ENCODE measurements around the gene TRIP6.
A peak's percentile ranks its signal among the peaks of the same experiment; 100 is the strongest.
"Not testable (repeated sequence)": the region's sequence is repeated elsewhere in the genome, so short reads cannot be mapped to it uniquely, and the experiment has no call there.

TRIP6 gene

DNA sequence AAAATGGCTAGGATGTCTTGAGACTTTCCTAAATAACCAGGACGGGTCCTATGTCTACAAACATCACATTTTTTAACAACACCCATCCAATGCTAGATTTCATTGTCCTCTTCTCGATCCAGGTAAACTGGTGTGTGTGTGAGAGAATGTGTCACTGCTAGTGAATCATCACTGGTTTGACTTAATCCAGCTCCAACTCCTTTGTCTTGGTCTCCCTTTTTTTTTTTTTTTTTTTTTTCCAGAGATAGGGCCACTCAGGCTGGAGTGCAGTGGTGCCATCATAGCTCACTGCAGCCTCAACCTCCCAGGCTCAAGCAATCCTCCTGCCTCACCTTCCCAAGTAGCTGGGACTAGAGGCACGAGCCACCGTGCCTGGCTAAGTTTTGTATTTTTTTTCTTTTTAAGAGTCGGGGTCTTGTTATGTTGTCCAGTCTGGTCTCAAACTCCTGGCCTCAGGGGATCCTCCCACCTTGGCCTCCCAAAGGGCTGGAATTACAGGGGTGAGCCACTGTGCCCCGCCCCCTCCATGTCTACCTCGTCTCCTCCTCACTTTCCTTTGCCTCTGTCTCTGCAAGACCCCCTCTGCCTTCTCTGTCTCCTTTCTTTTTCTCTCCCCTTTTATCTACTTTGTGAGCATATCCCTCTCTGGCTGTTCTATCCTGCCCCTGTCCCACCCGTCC is 24.5 kb downstream of the TRIP6 start:
- DNase-seq, result no peak

DNA sequence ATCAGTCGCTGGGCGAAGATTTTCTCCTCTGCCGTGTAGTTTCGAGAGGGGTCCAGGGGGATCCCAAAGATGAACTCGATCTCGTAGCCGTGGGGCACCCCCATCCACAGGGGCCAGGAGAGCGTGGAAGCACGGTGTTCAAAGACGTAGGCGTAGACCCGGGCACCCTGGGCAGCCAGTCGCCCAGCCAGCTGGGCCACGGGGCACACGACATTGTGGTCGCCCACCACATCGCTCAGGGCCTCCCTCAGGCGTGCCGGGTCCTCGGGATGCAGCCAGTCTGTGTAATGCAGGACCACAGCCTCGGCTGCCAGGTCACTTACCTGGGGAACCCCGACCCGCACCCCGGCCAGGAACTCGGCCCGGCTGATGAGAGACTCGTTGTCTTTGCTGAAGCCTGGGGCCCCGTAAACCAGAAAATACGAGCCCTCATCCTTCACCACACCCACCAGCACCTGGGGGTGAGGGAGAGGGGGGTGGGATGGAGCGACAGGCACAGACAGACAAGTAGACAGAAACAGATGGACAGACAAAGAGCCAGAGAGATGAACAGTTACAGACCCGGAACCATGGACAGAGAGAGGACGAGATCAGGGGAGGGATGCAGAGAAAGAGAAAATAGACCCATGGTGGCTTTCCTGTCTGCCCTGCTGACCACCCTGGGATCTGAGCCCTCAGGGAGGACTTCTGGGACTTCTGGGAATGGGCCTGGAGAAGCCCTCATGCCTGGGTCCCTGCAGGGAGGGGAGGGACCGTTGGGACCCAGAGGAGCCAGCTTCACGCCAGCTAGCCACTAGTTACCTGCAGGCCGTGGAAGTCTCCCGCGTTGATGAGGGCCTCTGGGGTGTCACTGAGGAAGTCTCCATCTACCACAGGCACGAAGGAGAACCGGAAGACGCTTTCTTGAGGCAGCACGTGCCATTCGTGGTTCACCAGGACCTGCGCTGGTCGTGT is 25.5 kb downstream of the TRIP6 start:
- no peak for DNase-seq

DNA sequence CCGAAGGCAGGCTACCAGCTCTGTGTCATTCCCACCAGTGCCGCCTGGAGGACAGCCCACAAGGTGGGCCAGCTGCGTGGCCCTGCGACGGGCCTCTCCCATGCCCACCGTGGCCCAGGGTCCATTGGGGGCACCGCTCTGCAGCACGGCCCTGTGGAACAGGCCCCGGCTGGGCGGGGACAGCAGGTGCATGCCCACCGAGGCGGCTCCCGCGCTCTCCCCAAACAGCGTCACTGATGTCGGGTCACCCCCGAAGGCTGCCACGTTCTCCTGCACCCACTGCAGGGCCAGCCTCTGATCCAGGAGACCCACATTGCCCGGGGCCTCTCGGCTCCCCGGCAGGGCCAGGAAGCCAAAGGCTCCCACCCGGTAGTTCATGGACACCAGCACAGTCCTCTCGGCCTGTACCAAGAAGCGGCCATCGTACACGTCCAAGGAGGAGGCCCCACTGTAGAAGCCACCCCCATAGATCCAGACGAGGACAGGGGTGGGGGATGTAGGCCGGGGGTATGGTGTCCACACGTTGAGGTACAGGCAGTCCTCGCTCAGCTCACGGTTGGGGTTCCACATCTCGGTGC is 26.2 kb downstream of the TRIP6 start:
- DNase-seq, result no peak

DNA sequence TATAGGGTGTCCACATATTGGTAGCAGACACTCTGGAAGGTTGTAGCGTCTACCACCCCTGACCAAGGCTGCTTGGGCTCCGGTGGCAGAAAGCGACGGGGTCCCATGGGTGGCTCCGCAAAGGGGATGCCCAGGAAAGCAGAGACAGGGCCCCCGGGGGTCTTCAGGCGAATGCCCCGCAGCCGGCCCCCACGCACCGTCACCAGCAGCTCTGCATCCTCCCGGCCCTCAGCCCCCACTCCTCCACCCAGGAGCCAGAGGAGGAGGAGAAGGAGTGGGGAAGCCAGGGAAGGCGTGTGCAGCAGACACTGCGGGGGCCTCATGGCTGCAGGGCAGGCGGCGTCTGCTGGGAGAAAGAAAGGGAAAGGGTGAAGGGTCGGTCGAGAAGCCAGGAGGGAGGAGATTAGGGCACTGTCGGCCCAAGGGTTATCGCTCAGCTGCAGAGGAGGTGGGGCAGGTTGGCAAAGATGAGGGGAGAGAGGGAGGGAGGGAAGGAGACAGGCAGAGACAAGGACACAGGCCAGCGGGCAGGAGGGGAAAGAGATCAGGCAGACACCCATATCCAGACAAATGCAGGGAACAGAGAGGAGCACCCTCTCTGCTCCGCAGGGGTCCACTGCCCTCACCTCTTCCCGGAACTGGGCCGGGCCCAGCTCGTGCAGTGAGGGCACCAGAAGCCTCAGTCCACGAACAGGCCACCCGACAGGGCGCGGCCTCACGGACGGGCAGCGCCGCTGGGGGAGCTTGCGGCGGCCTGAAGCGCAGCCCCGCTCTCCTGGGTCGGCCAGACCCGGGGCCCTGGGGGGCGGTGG is 26.9 kb downstream of the TRIP6 start:
- no peak for DNase-seq

DNA sequence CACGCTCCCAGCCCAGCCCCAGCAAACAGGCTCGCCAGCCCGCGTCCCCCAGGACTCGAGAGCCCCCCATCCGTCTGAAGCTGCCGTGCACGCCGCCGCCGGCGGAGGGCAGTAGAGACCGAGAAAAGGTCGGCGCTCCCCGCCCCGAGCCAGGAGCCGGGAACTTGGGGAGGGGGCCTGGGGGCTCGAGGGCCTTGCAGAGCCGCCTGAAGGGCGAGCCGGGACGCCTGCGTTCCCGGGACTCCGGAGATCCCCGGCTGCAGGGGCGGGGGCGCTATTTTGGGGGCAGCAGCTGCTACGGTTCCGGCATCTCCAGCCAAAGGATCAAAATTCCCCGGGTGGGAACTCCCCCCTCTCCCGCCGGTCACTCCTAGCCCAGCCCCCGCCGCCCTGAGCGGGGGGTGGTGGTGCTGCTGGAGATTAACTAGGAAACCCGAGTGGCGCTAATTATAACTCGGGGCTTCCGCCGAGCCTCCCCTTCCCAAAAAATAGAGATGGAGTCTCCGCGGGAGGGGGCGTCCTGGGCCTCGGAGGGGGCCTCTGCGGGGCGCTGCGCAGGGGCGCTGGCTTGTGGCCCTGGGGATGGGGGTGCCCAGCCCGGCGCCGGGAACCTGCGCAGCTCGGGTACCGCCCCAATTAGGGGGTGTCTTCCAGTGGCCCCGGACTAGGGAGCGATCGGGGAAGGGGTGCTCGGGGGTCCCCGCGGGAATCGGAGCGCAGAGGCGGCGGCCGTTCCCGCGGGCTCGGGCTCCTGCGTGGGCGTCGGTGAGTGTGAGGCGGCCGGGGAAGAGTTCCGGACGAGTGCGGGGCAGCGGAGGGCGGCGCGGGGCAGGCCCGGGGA is 27.9 kb downstream of the TRIP6 start:
- peak in 1 of 2 experiments; percentile 60 for DNase-seq

DNA sequence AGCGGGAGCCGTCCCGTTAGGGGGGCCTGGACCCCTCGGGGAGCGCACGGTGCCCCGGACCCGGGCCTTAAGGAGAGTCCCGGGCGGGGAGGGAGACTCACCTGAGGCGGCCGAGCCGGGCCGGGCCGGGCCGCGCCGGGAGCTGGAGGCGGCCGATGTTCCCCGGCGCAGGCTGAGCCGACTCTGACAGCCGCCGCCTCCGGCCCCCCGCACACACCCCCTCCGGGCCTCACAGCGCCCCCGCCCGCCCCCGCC is 28.4 kb downstream of the TRIP6 start, which contains the start of gene ACHE:
Gene ACHE, minus strand, starts transcription at position 188 of the 255 bp plus-strand sequence. CDS start 1,656 bp downstream, outside the sequence.
- no peak for DNase-seq

DNA sequence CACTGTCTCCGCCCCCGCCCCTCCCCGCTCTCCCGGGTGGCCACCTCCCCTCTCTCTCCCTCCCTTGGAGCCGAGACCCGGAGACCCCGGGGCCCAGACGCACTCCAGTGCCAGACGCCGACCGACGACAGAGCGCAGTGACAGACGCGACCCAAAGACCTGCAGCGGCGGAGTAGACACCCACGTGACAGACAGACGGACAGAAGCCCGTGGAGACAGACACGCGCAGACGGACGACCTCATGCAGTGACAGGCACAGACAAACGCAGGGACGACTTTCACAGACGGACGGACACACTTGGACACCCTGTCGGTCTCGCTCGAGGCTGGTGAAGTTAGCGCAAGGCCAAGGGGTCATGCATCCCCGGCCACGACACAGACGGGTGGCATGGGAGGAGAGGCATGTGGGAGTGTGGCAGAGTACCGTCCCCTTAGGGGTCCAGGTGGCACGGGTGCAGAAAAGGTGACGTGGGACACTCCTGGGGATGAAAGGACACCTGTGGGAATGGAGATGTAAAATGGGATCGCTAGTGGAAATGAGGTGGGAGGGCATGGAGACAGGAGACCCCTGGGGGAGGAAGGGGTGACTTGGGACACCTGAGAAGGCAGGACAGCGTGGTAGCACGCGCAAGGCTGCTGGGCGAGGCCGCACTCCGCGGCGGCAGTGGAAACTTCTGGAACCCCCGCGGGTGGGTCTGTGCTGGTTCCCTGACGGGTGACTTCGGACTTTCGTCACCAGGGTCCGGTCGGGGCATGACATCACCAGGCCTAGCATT is 29.0 kb downstream of the TRIP6 start:
- DNase-seq, result peak; percentile 12 to 58

DNA sequence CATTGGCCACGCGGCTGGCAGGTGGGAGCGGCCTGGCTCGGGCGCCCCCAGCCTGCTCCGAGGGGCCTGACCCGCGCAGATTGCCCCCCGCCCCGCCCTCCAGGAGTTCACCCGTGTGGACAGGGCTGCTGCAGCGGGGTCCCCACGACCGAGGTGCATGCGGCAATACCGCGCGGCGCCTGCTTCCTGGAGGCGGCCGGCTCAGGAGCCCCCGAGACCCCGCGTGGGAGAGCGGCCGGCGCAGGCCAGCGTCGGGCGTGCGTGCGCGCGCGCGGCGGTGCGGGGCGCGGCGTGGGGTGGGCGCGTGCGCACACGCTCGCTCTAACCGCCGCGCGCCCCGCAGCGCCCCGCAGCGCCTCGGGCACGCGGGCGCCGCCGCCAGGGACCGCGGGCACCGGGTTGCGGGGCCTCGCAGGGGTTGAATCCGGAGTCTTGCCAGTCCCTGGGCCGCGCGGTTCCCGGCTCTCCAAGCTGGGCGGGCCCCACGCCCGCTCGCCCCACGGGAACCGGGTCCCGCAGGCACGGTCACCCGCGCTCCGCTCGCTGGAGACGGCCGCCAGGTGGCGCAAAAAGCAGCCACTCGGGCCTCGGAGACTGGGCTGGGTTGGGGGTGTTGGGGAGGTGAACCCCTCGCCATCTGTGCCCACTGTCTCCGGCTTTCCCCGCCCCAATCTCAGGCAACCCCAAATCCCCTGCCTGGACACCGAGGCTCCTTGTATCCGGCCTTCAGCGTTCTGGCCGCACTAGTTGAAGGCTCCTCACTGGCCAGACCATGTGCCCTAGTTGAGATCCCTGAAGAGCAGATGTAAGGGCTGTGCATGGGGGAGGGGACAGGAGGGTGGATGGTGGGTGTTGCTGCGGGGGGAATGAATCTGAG is 29.8 kb downstream of the TRIP6 start:
- DNase-seq, result peak; percentile 29 to 47

DNA sequence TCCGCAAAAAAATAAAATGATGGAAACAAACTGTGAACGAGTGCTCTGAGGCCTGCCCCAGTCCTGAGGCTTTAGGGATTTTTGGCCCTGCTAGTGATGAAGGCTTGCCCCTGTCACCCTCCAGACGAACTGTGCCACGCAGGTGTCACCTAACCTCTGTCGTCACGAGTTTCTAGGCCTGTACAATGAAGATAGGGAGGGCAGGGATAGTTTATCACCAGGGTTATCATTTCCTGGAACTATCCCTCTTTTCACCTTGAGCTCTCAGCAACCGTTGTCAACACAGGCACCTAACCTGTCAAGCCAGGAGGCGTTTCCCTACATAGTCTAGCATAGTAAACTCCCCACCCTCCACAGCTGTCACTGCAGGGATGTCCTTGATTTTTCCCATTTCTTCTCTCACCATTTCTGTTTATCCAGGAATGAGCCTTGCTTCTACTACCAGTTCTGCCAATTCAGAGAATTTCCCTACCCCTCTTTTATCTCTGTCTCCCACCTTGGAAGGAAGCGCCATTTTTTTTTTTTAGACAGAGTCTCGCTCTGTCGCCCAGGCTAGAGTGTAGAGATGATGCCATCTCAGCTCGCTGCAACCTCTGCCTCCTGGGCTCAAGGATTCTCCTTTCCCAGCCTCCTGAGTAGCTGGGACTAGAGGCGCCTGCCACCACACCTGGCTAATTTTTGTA is 30.7 kb downstream of the TRIP6 start:
- DNase-seq, result no peak

DNA sequence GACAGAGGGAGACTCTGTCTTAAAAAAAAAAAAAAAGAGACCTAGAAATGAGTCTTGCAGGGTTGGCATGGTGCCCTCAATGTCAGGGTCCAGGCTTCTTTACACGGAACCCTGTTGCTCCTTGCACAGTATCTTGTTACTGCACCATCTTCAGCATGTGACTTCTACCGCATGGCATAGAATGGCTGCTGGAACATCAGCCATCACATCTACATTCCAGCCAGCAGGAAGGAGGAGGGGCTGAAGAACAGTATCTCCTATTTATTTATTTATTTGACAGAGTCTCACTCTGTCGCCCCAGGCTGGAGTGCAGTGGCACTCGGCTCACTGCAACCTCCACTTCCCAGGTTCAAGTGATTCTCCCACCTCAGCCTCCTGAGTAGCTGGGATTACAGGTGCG is 32.2 kb downstream of the TRIP6 start:
- no peak for DNase-seq

DNA sequence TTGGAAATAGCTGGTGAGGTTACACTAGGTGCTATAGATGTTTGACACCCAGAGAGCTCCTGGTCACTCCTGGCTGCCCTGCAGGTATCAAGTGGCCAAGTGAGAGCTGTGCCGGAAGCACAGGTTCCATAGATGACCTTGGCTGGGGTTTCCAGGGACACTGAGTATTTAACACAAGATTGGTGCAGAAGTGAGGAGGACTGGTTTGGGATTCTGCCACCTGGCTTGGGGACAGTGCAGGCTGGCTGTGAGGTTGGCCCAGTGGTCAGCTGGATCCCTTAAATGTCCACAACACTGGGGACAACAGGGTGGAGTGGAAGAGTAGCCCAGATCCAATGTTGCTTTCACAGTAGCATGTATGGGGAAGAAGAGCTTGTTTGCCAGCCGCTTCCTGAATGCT is 33.8 kb downstream of the TRIP6 start:
- DNase-seq, result no peak

DNA sequence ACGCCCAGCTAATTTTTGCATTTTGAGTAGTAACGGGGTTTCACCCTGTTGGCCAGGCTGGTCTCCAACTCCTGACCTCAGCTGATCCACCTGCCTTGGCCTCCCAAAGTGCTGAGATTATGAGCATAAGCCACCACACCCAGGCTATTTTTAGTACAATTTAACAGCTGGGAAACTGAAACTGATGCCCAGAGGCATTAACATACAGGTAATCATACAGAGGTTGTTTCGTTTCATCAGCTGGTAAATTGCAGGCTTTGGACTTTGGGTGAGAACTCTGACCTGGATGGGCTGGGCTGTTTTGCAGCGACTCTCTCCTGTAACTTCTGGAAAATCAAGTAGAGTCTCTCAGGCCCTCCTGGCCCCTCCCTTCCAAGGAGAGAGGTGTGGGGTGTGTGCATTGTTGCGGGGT is 34.7 kb downstream of the TRIP6 start:
- DNase-seq, result no peak

DNA sequence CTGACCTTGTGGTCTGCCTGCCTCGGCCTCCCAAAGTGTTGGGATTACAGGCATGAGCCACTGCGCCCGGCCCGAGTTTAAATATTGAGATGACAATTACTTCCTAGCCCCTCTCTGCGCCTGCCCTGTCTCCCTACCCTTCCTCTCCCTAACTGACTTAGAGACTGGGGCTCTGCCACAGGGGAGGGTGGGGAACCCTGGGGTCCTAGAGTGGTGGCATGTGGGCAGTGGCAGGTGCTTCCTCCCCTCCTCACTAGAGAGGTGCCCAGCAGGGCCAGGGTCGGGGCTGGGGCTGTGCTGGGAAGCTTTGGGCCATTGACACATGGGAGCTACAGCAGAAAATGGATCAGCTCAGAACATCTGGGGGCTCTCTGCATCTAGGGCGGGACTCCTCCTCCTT is 35.5 kb downstream of the TRIP6 start:
- no peak for DNase-seq

DNA sequence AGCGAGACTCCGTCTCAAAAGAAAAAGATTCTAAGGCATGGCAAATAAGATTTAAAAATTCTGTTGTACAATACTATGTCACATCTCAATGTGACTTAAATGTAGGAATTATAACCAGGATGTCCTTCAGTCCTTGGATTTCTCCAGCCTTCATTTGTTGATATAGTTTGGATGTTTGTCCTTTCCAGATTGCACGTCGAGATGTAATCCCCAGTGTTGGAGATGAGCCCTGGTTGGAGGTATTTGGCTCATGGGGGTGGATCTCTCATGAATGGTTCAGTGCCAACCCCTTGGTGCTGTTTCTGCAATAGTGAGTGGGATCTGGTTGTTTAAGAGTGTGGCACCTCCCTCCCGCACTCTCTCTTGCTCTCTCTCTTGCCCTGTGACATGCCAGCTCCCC is 41.3 kb downstream of the TRIP6 start:
- no peak for DNase-seq

DNA sequence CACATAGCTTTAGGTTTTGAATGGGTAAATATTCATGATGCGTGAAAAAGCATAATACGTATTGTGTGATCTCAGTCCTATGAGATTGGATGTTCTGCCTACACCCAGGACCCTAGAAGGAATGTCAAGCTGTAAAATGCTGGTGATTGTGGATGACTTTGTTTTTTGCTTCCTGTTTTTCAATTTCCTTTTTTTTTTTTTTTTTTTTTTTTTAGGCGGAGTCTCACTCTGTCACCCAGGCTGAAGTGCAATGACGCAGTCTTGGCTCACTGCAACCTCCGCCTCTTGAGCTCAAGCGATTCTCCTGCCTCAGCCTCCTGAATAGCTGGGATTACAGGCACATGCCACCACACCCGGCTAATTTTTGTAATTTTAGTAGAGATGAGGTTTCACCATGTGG is 43.3 kb downstream of the TRIP6 start:
- DNase-seq, result not testable (repeated sequence)

DNA sequence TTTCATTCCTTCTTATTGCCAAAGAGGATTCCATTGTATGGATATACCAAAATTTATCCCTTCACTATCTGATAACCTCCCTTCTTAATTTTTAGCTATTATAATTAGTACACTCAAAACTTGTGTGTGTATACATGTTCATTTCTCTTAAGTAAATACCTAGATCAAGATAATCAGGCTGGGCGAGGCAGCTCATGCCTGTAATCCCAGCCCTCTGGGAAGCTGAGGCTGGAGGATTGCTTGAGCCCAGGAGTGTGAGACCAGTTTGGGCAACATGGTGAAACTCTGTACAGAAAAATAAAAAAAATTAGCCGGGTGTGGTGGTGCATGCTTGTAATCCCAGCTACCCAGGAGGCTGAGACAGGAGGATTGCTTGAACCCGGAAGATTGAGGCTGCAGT is 44.3 kb downstream of the TRIP6 start:
- no peak for DNase-seq

DNA sequence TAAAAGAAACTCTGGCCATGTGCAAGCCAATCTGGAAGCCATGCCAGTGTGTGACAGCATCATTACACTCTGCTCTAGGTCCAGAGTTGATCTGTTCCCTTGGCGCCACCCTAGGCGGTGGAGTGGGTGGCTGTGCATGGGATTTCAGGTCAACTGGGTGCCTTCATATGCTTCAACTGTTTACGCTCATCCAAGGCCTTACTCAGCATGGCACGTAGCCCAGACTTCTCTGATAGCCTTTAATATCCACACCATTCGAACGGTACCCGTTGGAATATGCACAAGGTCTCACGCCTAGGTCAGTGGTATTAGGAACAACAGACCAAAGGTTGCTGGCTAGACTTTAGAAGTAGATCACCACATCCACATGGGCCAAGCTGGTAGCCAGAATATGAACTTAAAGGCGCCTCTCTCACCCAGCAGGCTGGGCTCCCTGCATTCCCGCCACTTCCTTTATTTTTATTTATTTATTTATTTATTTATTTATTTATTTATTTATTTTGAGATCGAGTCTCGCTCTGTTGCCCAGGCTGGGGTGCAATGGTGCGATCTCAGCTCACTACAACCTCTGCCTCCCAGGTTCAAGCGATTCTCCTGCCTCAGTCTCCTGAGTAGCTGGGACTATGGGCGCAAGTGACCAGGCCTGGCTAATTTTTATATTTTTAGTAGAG is 47.2 kb downstream of the TRIP6 start:
- DNase-seq, result no peak

DNA sequence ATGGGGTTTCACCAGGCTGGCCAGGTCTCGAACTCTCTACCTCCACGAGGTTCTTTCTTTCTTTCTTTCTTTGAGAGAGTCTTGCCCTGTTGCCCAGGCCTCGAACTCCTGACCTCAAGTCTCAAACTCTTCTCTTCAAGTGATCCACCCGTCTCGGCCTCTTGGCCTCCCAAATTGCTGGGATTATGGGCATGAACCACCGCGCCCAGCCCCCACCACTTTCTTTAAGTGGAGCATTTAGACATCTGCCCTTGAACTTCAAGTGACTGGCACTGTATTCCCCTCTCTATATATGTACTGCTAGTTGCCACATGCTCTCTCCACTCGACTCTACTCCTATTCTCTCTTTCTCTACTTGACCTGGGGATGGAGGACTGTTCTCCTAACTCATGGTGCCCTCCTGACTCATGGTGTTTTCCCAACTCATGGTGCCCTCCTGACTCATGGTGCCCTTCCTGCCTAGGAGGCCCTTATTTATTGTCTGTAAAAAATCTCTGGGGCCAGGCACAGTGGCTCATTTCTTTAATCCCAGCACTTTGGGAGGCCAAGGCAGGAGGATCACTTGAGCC is 47.8 kb downstream of the TRIP6 start:
- DNase-seq, result peak; percentile 7 to 28

DNA sequence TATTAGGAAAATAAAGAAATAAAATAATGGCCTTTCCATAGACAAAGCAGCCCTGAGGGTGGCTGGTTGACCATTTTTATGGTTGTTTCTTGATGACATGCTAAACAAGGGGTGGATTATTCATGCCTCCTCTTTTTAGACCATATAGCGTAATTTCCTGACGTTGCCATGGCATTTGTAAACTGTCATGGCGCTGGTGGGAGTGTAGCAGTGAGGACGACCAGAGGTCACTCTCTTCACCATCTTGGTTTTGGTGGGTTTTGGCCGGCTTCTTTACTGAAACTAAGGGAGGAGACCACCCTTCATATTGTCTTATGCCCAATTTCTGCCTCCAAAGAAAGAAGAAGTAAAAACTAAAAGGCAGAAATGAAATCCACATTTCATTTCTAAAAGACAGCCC is 52.1 kb downstream of the TRIP6 start:
- not testable (repeated sequence) for DNase-seq

Data from NCI-H524 (cell line).